ENCODE data around the gene FCHO2. TPM values are rescaled to one million over a fixed set of nuclear protein-coding genes. Genes with fewer than 3 reads are reported as not detected.
A peak's percentile ranks its signal among the peaks of the same experiment; 100 is the strongest.

The FCHO2 gene
- total RNA-seq, 1 donor from 2014 or later = 59.9 TPM

DNA sequence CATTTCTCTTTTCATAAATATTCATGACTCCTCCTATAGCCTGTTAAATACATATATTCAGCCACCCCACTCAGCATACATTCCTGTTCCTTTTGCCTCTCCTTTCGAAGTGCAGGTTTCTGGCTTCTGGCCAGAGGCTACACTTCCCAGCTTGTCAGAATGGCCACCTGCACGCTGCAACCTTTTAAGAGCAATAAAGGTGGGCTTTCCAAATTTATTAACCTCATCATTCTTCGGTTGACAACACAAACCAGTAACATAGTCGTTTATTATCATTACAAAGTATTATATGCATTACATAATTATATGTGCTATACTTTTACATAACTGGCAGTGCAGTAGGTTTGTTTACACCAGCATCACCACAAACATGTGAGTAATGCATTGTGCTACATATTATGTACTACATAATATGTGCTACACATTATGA, 148.0 kb downstream of the FCHO2 start:
- no peak for DNase-seq (ENCODE audit: low spot score in 2 of 2)
- no peak for FAIRE-seq

DNA sequence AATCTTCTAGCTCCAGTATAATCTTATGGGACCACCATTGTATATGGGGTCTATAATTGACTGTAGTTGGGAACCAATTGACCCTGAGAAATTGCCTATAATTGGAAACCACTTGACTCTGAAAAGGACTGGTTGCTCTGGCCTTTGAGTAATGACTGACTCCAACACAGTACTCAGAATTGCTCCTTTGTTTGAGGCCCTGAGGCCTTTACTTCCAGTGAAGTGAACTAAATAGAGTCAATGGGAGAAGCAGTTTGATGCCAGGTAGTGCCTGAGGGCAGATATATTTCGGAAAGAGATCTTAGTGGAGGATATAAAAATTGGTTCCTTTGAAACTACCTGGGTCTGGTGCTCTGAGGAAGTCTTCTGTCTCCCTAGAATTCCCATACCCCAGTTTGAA, 148.5 kb downstream of the FCHO2 start:
- DNase-seq (ENCODE audit: low spot score in 2 of 2) (no peak), FAIRE-seq (no peak)

DNA sequence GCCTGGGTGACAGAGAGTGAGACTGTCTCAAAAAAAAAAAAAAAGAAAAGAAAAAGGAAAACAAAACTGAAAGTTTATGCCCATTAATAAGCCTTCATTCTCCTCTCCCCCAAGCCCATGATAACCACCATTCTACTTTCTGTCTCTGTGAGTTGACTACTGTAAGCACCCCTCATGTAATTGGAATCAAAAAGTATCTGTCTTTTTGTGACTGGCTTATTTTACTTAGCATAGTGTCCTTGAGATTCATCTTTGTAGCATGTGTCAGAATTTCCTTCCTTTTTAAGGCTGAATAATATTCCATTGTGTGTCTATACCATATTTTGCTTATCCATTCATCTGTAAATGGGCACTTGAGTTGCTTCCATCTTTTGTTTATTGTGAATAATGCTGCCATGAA, 150.5 kb downstream of the FCHO2 start:
- FAIRE-seq = no peak
- no peak for DNase-seq (ENCODE audit: low spot score in 2 of 2)

DNA sequence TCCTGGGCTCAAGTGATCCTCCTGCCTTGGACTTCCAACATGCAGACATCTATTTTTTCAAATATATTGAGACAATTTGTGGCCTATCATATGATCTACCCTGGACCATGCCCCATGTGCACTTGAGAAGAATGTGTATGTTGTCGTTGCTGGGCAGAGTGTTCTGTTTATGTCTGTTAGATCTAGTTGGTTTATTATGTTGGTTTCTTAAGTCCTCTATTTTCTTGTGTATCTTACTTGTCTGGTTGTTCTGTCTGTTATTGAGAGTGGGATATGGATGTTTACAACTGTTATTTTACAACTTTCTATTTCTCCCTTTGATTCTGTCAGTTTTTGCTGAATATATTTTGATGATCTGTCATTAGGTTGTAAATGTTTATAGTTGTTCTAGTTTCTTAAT, 154.3 kb downstream of the FCHO2 start:
- no peak for FAIRE-seq

DNA sequence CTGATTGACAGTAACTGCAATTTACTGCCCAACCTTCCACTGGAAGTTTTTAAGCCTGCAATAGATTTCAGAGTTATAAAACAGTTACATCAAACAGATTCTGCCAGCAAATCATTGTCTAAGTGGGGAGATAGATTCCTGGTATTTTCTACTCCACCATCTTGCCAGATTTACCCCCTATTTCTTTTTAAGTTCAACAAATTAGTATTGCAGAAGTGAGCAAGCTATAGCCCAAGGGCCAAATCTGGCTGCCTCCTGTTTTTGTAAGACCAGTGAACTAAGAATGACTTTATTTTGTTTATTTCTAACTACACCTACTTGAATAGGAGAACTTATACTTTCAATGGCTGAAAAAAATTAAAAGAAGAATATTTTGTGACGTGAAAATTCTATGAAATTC, 155.7 kb downstream of the FCHO2 start:
- FAIRE-seq (no peak), DNase-seq (ENCODE audit: low spot score in 2 of 2) (no peak)

More for the DNA sequence above, 154.3 kb downstream of the FCHO2 start:
- no peak for DNase-seq (ENCODE audit: low spot score in 2 of 2)

DNA sequence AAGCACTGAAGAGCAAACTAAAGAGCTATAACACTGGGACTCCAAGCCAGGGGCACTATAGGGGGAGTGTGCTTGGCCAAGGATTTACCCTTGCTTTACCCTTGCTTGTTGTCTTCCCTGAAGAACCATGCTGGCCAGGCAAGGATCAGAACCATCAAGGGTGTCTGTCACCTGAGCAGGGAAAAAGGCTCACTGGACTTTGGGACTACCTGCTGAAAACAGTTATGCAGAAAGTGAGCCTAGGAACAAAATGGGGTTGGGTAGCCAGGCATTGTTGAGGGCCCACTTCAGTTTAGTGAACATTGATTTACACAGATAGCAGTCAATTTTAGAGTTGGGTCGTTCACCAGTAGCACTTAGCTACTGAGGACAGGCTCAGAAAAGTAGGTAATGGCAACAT, 156.5 kb downstream of the FCHO2 start:
- DNase-seq (ENCODE audit: low spot score in 2 of 2) = no peak

DNA sequence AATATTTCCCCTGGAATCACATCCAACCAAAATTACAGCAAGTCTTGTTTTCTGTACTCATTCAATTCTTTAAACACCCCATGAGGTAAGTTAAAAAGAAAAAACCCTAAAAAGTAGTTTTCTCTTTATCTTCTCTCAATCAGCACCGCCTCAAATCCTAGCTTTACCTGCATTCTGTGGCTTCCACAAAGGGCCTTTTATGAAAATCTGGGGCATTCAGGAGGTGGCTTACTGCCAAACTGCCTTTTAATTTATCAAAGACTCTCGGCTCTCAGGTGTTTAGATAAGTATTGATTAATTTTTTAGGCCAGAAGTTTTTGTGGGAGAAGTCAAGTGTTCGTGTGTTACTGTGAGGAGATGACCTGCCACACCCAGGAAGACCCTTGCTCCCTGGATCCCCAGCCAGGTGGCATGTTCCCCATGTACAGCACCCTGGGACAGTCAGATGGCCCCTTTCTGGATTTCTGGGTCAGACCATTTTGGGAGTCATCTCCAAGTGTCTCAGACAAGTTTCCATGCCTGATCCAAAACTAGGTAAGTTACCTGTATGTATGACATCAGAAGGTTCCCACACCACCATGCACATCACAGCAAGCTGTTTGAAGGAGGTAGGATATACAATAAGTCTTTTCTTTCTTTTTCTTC, 158.3 kb downstream of the FCHO2 start:
- DNase-seq (ENCODE audit: low spot score in 2 of 2) (no peak), FAIRE-seq (no peak)

More for the DNA sequence above, 156.5 kb downstream of the FCHO2 start:
- FAIRE-seq = no peak

DNA sequence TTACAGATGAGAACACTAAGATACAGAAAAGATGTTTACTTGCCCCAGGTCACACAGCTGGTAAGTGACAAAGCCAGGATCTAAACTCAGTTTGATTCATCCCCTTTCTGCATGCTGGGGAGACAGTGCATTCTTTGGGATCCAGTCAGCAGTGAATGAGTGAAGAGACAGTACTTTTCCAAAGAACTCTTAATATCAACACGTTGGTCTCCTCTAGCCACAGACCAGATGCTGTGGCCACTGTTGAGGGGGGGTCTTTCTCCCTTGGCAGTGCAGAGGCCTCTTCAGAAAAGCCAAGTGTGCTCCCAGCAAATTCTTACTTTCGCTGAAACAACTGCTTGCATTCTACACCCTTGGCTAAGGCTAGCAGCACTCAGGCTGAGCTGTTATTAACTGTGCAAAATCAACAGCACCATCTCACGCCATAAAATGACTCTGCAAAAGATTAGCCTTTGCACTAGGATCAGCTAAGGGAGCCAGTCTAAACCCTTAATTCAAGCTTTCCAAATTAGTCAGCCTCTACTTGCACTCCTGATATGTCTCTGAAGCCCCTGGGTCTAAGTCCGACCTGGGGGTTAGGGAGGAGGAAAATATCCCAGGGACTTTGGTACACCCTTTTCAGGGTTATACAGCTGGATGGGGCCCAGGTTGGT, 159.7 kb downstream of the FCHO2 start:
- DNase-seq (ENCODE audit: low spot score in 2 of 2) (no peak), FAIRE-seq (no peak)

DNA sequence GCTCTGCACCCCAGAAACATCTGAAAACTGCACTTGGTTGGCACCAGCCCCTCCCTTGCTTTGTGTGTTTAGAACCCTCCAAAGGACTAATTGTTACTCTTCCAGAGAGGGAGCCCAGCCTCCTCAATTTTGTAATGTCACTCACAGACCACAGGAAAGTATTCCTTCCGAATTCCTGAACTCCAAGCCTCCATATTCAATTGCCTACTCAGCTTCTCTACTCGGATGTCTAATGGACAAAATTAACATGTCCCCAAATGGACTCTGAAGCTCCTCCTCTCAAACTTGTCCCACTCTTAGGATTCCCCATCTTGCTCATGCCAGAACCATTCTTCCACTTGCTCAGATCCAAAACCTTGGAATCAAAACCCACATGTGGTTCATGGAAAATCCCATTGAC, 160.7 kb downstream of the FCHO2 start:
- FAIRE-seq (no peak), DNase-seq (ENCODE audit: low spot score in 2 of 2) (no peak)

DNA sequence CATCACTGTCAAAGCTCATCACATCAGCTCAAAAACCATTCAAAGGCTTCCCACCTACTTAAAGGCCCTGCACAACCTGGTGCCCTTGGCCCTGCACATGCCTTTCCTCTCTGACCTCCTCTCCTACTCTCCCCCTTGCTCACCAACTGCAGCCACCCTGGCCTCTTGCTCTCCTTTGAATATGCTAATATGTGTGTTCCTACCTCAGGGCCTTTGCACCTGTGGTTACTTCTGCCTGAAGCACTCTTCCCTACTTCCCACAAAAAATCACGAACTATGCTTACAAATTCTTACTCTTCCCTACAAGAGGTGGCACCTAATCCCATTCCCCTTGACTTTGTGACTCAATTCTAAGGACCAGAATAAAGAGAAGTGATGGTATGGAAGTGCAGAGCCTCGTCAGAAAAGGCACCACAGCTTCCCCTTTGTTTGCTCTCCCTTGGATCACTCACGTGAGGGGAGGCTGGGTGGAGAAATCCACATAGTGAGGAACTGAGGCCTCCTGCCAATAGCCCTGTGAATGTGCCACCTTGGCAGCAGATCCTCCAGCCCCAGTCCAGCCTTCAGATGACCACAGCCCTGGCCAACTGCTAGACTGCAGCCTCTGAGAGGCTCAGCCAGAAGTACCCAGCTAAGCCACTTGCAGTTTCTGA, 161.4 kb downstream of the FCHO2 start:
- DNase-seq (ENCODE audit: low spot score in 2 of 2) (no peak), FAIRE-seq (no peak)

DNA sequence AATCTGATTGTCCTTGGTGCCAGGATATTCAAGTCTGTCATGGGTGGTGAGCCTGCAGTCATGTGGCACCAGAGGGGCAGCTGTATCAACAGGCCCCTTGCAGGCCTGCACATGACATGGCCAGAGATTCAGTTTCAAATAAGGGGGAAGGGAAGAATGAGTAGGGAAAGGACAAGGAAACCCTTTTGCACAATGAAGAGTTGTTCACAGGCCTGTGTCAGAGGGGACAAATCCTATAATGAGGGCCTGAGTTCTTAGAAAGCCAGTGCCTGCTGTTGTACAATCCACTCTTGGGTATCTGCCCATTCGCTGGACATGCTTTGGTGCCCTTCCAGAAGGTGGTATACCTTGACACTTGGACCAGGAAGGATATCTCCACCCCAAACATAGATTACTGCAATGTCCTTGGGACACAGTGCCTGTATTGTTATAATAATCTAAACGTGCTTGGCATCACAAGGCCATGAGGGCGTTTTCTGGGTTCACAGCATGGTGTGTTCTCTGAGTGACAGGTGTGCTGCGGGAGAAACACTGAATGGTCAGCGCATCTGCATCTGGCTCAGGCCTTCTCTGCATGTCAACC, 162.6 kb downstream of the FCHO2 start:
- DNase-seq (ENCODE audit: low spot score in 2 of 2) = peak in 1 of 2 donors; percentile 22
- no peak for FAIRE-seq

DNA sequence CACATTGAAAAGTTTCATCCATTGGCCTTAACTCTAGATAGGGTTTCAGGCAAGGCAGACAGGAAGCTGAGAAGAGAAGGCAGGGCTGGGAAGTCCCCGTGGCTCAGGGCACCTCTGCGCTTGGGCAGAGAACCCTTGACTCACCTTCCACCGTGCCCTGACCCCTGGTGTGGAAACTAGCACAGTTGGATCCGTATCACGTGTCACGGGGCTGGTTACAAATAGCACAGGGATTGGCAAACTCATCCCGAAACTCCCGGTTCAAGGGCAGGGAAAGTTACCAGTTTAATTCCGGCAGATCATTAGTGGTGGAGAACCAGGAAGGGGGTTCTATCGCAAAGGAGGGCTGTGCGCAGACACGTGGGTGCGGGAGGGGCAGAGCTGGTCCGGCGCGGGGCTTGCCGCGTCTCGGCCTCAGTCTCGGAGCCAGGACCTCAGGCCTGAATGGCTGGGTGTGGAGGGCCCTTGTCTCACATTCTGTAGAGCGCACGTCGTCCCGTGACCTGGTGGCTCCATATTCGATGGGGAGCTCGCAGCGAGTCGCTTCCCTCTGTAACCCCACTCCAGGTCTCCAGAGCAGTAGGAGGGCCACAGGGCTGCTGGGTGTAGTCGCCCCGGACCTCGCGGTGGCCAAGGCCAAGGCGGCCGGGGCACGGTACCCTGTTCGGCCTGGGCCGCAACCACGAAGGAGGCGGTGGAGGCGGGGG, 163.8 kb downstream of the FCHO2 start:
- FAIRE-seq (no peak), DNase-seq (ENCODE audit: low spot score in 2 of 2) (no peak)

DNA sequence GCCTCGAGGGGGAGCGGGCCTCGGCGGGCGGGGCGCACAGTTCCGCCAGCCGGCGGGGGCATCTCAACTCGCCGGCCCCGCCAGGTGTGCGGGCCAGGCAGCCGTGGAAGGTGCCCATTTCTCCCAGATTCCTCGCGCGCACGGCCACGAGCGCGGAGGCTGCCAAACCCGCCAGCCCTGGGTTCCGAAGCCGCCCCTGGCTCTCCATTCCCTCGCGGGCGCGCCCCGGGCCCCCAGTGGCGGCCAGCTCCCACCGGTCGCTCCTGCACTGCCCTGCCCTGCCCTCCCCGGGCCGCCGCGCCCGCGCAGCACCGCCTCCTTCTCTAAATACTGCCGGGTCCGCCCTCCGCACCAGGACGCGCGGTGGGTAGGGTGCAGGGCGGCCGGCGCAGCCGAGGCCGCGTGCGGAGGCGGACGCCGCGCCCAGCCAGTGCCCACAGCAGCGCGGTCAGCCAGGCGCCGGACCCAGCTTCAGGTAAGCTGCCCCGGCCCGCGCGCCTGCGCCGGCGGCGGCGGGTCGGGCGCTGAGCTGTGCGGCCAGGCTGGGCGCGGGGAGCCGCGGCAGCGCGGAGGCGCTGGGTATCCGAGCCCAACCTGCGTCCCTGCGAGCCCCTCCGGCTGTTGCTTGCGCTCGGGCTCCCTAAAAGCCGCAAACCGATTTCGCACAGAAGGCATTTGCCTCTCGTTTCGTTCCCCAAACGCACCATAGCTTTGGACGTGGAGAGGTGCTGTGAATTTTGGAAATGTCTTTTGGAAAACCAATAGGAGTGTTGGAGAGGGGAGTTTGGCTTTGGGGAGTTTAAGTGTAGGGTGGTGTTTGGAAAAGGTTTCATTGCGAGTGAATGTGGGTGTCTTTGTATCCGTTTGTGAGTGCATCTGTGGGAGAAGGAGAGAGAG, 164.6 kb downstream of the FCHO2 start, which contains the start of gene TMEM171:
TSS of gene TMEM171 (plus strand) at position 354 of the 897 bp plus-strand sequence. CDS start 2,799 bp downstream, outside the sequence.
- DNase-seq (ENCODE audit: low spot score in 2 of 2) = peak; percentile 57 to 64
- FAIRE-seq = no peak

DNA sequence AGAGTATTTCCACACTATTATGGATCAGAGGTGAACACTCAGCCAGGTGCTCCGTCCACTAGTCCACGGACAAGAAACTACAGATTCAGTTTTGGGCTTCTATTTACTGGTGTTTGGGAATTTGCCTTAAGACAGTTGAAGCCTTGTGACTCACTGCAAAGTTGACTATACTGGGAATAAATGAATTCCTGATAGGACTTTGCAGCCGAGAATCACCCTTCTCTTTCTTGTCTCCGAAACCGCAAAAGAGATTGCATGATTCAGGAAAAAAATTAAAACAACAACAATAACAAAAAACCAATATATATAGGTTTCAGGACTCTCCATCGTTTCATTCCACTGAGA, 165.2 kb downstream of the FCHO2 start:
- DNase-seq (ENCODE audit: low spot score in 2 of 2) = no peak
- no peak for FAIRE-seq

DNA sequence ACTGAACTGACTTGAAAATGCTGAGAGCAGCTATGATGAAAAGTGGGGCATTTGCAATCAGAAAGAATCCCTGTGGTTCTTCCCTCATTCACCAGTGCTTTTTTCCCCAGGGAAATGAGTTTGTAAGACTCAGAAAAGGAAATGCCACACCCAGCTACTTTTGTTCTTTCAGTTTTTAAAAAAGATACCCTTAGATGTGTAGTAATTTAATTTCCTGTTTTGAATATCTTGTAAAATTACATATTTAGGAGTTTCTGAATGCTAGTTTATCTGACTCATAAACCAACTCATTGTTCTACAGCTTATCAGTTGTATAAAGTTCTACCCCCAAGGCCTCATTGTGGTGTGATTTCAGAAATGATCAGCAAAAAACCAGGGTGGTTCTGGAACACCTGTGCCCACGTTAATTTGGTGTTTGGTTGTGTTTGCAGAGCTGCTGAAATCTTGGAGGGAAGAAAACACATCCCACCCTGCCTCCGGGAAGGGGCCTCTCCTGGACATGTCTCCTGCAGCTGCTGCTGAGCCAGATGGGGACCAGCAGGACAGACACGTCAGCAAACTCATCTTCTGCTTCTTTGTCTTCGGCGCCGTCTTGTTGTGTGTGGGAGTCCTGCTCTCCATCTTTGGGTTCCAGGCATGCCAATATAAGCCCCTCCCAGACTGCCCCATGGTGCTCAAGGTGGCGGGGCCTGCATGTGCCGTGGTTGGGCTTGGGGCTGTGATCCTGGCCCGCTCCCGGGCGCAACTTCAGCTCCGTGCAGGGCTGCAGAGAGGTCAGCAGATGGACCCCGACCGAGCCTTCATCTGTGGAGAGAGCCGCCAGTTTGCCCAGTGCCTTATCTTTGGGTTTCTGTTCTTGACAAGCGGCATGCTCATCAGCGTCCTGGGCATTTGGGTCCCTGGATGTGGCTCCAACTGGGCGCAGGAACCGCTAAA, 167.3 kb downstream of the FCHO2 start:
- DNase-seq (ENCODE audit: low spot score in 2 of 2) (no peak), FAIRE-seq (no peak)

DNA sequence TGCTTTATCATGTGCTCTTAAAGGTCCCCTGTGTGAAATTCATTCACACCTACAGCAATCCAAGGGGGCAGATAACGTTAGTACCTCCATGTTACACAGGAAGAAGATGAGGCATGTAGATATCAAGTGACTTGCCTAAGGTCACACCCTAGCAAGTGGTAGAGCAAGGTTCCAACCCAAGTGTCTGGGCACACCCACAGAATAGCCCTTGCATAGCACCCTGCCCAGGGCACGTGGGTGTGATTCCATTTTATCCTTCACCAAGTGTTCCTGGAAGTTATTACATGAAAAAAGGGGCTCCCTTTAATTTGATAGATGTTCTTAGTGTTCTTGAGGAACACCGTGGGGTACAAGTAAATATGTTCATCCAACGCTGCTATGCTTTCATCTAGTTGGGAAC, 169.4 kb downstream of the FCHO2 start:
- FAIRE-seq (no peak), DNase-seq (ENCODE audit: low spot score in 2 of 2) (no peak)

DNA sequence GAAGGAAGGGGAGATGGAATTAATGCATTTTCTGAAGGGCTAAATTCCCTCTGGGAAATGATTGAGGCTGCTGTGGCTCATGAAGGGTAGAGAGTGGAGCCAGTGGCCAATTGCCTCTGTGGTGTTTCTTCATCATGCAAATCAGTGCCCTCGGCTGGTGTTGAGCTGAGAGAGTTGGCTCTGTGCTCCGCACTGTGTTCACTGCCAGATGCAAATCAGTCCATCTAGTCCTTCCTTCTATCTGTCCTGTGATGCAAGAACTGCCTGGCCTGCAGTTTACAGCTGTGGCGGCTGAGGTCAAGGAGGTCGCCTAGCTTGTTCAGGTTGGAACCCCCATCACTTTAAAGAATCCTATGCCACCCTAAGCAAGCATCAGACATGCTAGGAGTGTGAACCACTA, 170.5 kb downstream of the FCHO2 start:
- FAIRE-seq (no peak), DNase-seq (ENCODE audit: low spot score in 2 of 2) (no peak)

DNA sequence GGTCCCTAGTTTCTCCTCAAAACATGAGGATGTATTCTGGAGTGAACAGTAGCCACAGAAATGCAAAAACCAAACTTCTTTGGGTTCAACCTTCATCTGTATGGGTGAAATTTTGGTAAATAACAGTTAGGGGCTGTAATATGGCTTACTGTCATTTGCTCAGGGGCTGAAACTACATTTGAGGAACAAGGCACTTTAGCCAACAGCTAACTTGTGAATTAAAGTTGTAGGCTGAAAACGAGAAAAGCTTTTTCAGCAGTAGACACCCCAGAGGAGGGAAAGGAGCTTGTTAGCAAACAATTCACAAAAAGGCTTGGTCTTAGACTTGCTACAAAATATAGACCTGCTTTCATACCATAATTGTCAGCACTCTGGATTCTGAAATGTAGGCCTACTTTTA, 171.1 kb downstream of the FCHO2 start:
- FAIRE-seq (no peak), DNase-seq (ENCODE audit: low spot score in 2 of 2) (no peak)

DNA sequence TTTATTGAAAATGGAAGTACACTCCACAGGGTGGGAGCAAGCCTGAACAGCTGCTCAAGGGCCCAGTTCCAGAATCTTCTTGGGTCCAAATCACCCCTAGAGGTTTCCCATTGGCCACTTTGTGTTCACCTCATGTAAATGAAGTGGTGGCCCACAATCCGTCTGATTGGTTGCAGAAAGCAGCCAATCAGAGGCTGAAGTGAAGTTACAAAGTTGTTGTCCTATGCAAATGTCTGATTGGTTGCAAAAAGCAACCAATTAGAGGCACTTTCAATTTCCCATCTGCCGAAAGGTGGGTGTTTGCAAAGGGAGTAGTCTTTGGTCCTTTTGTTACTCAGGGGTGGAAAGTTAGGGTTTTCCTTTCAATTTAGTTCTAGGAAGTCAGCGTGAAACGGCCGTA, 173.3 kb downstream of the FCHO2 start:
- DNase-seq (ENCODE audit: low spot score in 2 of 2) = no peak
- FAIRE-seq = no peak
